GDM1 (cell line): Measurements from ENCODE around the gene COL12A1.

Experiments used
- DNase-seq: peaks from one replicate; lab custom pipeline; 2025; lab: John Stamatoyannopoulos, UW

The COL12A1 gene

GRCh38 chr6:75142721-75143120 is 63.1 kb downstream of the COL12A1 start:
- no peak for DNase-seq

- DNase-seq, result no peak
Observed at GRCh38 chr6:75135876-75136275, 70.0 kb downstream of the COL12A1 start.

DNA sequence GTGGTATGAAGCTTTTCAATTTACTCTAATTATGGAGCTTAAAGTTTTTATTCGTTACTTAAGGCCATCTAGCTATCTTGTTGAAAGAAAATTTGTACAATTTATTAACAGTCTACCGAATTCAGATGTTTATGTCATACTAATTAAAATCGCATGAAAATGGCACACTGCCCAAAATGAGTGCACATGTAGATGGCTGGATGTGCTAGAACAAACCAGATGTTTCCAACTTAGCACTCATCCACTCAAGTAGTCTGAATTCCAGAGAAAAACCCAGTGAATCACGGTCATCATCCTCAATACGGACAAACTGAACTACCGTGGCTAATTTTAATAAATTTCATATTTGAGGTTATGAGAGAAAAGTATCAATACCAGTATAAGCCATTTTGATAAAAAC is 70.4 kb downstream of the COL12A1 start:
- no peak for DNase-seq

DNA sequence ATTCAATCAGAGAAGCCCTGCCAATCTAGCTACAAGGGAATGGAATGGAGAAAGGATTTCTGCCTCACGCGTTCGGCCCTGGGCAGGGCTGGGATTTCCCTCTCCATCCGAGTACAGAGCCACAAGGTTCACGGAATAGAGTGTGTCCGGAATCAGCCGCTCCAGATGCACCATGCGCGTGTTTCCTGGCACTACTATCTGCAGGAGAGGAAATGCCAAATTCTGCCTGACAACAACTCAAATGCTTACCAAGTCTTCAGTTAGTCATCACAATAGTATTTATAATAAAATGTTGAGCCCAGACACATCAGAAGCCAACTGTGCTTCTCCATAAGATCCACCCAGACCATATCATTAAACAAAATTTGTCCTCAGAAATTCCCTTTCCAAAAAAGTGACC is 75.1 kb downstream of the COL12A1 start:
- DNase-seq, result no peak

DNA sequence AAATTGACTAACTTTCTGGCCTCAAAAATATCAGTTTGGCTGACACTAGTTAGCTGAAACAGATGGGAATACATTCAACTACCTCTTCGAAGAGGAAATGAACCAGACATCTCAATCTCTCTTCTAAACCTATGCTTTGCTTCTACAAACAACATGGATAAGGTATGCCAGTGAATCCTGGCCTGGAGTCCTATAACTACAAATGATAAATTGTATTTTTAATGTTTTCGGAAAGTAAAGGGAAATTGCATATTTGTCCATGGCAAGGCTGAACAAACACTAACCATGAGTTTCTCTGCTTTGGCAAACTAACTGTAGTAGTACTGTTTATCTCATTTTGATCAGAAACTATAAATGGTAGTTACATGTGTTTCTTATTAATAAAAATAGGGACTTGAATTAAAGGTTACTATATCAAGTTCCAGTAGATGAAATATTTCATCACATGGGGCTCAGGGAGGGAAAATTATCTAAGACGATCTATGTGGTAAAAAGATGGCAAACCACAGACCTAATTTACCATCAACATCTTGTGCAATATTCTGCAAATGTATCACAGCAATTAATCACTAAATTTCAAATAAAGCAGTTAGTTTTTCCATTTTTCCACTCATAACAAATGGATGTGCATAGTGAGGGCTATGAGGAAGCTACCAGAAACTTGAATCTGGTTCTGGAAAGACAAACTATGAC is 76.8 kb downstream of the COL12A1 start:
- no peak for DNase-seq

DNA sequence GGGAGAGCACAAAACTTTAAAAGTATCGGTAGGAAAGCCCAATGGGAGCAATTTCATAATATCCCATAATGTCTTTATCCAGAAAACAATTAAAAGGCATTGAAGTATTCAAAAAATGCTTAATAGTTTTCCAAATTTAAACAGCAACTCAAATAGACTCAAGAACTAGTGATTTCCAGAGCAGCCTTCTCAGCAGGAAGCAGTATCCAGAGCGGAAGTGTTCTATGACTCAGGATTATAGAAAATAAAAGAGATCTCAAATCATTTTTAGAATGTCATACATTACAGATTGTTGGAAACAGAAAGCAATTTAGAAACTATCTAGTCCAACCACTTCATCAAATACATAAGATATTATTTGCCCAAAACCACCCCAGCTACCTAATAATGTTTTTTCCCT is 79.3 kb downstream of the COL12A1 start:
- DNase-seq, result no peak

GRCh38 chr6:75124983-75125382 is 80.9 kb downstream of the COL12A1 start:
- DNase-seq, result no peak

DNA sequence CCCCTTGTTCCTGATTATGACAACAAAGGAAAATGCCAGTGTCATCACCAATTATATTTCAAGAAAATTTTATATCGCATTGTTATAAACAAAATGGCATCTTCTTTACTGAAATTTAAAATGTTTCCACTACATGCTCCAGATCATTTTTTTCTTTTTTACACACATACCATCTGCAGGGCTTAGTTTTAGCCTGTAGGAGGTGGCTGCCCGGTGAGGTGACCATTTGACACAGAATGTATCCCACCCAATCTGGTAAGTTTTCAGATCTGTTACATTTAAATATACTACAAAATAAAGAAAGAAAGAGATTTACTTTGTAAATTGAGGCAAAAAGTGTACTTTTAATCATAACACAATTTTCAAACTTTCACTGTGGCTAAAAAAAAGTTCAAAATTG is 81.8 kb downstream of the COL12A1 start:
- DNase-seq, result no peak

DNA sequence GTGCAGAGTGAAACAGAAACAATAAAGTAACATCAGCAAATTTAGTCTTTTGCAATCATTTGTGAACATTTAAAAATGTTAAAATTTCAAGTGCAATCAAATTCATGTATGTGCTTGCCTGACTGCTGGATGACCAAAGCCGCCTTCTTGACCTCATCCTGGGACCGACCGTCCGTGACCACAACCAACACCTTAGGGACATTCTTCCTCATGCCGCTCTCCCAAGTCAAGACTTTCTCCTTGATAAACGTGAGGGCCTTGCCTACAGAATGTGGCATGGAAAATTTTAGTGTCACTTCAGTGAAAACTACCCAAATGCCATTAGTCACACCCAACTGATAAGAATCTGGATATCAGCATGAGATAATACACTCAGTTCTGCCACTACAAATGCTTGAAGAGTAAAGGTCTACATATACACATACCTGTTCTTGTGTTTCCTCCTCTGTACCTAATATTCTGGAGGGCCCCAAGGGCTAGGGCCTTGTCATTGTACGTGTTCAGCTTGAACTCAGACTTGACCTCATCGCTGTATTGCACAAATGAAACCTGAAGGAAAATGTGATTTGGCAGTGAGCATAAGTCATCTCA is 86.8 kb downstream of the COL12A1 start:
- no peak for DNase-seq

GRCh38 chr6:75117701-75118100 is 88.2 kb downstream of the COL12A1 start:
- DNase-seq, result no peak

DNA sequence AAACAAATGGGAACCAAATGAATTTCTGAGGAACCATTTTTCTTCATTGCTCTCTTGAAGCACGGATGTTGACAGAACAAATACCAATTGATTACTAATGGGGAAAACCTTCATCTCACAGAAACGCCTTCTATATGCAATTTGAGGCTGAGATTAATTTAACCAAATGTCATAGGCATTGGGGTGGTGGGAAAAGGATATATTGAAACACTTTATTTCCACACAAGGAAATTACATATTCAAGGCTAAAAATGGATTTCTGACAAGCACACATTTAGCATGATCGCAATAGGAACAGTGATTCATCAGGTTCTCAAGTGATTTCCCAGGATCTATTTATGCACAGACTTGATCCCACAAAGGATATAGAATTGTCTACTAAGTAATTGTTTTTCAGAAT is 88.9 kb downstream of the COL12A1 start:
- no peak for DNase-seq

DNA sequence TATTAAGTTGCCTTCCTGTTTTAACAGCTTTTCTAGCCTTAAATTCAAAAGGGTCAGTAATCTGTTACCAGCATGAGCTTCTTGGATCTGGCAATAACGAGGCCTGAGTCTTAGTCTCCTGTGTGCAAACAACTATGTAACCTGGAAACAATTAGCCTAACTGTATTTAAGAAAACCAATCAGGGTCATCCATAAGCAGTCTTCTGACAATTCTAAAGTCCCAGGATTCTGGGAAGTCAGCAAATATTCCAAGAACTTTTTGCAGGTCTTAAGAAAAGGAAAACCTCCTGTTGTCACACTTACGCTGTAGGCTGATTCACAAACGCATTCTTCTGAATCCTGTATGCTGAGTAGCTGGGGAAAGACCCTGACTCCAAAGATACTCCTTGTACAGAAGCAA is 90.4 kb downstream of the COL12A1 start:
- no peak for DNase-seq

DNA sequence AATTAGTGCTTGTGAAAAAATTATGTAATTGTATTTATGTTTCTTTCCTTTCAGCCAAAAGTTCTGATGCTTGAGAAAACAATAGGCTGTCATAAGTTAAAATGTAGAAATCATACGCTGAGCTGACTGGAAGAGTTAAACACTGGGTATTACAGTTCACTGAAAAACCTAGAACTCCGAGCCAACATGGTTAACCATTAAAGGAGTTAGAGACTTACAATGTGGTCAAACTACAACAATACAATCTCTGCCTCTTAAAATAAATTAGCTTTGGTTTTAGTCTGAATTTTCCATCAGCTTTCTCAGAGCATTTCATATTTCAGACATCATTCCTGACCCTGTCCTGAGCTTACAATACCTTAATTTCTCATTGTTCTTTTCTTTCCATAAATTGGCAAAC is 91.0 kb downstream of the COL12A1 start:
- no peak for DNase-seq

DNA sequence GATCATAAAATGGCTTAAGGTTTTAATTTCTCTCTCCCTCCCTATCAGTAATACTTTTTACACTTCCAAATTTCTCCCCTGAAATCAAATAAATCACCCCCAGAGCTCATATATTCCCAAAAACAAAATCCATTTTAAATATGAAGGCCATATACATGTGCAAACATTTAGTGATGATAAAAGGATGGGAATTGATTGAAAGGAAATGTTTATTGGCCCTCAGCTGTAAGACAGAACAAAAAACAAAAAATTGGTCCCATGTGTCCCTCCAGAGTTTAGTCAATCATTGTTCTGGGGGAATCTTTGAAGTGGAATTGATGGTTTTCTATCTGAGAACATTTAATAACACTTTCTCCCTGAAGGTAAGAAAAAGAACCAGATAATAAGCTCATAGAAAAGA is 91.7 kb downstream of the COL12A1 start:
- no peak for DNase-seq

DNA sequence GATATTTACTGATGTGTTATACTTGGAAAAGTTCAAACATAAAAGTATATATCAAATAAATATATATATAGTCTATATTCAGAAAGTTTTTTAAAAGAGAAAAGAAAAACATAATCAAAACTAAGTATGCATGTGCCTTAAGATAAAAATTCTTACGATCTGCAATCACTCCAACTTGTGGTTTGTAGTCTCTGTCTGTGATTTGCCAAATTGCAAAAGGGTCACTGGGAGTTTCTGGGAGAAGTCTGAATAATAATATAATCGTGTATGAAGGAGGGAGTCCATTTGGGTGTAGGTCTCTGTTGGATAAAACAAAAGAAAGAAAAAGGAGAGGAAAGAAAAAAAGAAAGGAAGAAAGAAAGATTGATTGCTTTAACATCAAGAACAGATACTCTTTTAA is 92.4 kb downstream of the COL12A1 start:
- no peak for DNase-seq

DNA sequence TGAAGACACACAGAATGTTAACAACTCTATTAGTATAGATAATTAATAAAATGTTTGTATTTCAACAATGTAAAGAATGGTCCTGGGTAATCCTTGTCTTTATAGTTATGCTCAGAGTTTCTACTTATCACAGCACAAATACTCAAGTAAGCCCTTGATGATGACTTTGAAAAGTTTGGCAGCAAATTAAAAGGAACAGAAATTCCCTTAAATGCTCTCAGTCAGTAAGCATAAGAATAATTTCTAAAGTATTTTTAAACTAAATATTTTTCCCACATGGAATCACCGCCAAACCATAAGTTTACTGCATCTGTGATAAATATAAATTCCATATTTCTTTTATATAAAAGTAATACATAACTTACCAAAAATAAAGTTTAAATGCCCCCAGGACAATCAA is 96.1 kb downstream of the COL12A1 start:
- no peak for DNase-seq

GRCh38 chr6:75109022-75109421 is 96.8 kb downstream of the COL12A1 start:
- no peak for DNase-seq

DNA sequence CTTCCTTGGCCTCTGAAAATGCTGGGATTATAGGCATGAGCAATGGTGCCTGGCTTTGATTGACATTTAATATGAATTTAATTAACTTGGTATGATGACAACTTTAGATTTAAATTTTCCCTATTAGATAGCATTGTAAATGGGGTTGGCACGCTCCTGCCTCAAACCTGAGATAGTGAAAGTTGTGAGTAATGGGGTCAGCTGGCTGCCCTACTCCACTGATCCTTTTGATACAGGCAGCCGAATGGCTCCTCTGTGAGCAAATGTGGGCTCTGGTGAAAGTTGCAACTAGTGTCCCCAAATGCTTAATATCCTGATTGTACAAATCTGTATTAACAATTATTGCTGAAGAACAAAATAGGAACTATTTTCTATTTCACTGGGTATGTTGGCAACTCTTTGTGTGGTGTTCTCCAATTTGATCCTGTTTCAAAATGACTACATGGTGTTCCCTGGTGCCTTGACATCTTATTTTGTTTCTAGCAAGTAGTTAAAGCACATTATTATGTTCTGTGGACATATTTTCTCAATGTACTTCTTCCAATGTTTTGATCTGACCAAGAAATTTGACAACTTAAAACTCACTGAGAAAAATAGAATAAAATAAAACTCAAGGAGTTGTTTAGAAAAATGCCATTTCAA is 97.4 kb downstream of the COL12A1 start:
- no peak for DNase-seq

GRCh38 chr6:75107913-75108312 is 97.9 kb downstream of the COL12A1 start:
- DNase-seq, result no peak

GRCh38 chr6:75106426-75106825 is 99.4 kb downstream of the COL12A1 start:
- DNase-seq, result no peak

GRCh38 chr6:75103431-75103830 is 102.4 kb downstream of the COL12A1 start:
- DNase-seq, result no peak

DNA sequence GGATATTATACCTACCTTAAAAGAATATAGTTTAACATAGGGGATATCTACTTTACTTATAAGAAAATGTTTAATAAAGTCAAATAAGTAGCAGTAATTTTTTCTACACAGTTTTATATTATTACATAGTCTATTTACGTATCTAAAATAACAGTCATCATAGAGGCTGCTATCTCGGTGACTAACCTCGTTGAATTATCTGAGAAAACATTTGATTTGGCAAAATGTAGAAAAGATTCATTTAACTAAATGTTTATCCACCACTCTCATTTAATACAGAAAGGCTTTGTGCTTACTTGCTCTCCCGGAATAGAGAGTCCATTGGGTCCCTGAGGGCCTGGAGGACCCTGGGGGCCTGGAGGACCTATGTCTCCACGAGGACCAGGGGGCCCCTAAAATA is 103.6 kb downstream of the COL12A1 start:
- no peak for DNase-seq

DNA sequence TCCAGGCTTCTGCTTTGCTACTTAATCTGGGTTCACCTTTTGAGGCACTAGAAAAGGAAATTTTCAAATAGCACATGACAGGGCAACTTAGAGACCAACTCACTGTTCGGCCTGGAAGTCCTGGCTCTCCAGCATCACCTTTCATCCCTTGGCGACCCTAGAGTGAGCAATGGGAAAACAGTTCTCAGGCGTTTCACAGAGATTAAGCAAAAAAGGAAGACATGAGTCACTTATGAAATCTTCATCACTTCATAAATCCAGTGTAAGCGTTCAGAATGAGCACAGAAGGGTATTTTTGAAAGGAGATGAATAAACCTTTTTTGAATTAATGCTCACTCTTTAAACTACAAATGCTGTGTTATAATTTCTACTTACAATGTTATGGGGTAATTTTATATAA is 104.0 kb downstream of the COL12A1 start:
- no peak for DNase-seq

DNA sequence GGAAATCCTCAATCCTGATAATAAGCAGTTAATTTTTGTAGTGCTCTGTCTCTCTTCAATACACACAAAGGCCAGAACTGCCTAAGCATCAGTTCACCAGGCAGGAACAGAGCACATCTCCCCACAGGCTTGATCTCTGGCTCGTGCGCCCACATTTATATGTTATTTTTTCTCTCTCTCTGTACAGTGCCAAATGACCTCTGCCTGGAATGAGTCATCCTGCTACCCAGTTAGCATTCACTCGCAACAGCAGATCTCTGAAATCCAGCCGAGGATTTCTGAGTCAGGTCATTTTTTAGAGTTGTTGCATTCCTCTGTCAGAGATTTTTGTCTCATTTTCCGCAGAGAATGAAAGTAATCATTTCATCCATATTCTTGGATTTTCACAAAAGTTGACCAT is 107.1 kb downstream of the COL12A1 start:
- peak; percentile 13 for DNase-seq
